ENCODE measurements around the gene ZCCHC4. TPM values are rescaled to one million over a fixed set of nuclear protein-coding genes. Genes with fewer than 3 reads are reported as not detected.

Gene ZCCHC4
- polyA plus RNA-seq, 1 of the 3 experiments (the other 2 are of a cell fraction), result 4.8 TPM

- H3K4me2 ChIP-seq, result 0 out of 2 replicates have a peak overlapping the region, but pooled peaks have one; percentile 1
- peak overlapping the region in 1 of 2 experiments; percentile 20; a peak in 2 of 4 replicates for H3K27ac ChIP-seq (ENCODE audit: low read depth in 2 of 2, low read length in 1 of 2)
- peaks cover 0 to 12% of the 10 kb centered on the region in 2 experiments for H3K36me3 ChIP-seq (replicated peaks in 1 of 2; ENCODE audit: control insufficient read depth in 1 of 2, insufficient read depth in 2 of 2, low read length in 1 of 2)
- TF ChIP-seq TAF1 (IDR thresholded peaks at IDR 0.05; ENCODE audit: borderline replicate concordance, low read depth, low read length), result no peak
- no peak for TF ChIP-seq GABPA (IDR thresholded peaks at IDR 0.05; ENCODE audit: low read depth)
- no peak for TF ChIP-seq RCOR1 (IDR thresholded peaks at IDR 0.05; ENCODE audit: low read length)
- TF ChIP-seq FOSL2 (IDR thresholded peaks at IDR 0.05; ENCODE audit: borderline replicate concordance, low read depth), result peak; percentile 20; the same call in 1 of the 2 replicates
- TF ChIP-seq MEF2A (IDR thresholded peaks at IDR 0.05; ENCODE audit: borderline replicate concordance, low read depth), result no peak
- peak overlapping the region; percentile 39 for H2AFZ ChIP-seq (ENCODE audit: low read depth)
- no peaks in the 10 kb centered on the region for H3K27me3 ChIP-seq (ENCODE audit: insufficient read depth)
- POLR2A ChIA-PET, result no interaction called here
- H3F3A ChIP-seq (replicated peaks; ENCODE audit: insufficient read depth), result no peaks in the 10 kb centered on the region
- H3K9me2 ChIP-seq, result no peaks in the 10 kb centered on the region
- H3K9me3 ChIP-seq, result no peaks in the 10 kb centered on the region
- no peaks in the 10 kb centered on the region for H4K20me1 ChIP-seq (ENCODE audit: insufficient read depth)
- no peak for DNase-seq
- no peaks in the 10 kb centered on the region for H3K79me2 ChIP-seq (ENCODE audit: insufficient read depth)
- no peak overlapping the region for H3K4me3 ChIP-seq (ENCODE audit: low read depth in 2 of 2, low read length in 1 of 2)
- 0 out of 4 replicates have a peak, but pooled peaks cover 0 to 5% of the 10 kb centered on the region in 2 experiments for H3K4me1 ChIP-seq (ENCODE audit: control insufficient read depth in 1 of 2, insufficient read depth in 2 of 2, low read depth in 1 of 2, low read length in 1 of 2)
- CTCF ChIA-PET, result interaction anchor here (0.7 to 1.9 kb wide), 4 partner anchors 8 to 199 kb away, joined by 3 to 6 read pairs (median 4); partner anchors contain the start of gene ZCCHC4
- H3K9ac ChIP-seq, result no peak overlapping the region
- WGBS (ENCODE audit: low lambda C conversion rate), result 48% methylated on average over 1 of the region's 1 CpG
Observed at GRCh38 chr4:25320773-25321172, 8.2 kb downstream of the ZCCHC4 start.

- 98% methylated on average over 3 of the region's 3 CpGs for WGBS (ENCODE audit: low lambda C conversion rate)
- TF ChIP-seq RFX5 (IDR thresholded peaks at IDR 0.05; ENCODE audit: low read length), result no peak
- no peak for TF ChIP-seq RXRA (IDR thresholded peaks at IDR 0.05; ENCODE audit: borderline replicate concordance, low read depth)
- TF ChIP-seq FOXM1 (IDR thresholded peaks at IDR 0.05; ENCODE audit: low read depth), result no peak
- no peak for TF ChIP-seq CHD2 (IDR thresholded peaks at IDR 0.05; ENCODE audit: low read length, partially characterized antibody)
- no peak for TF ChIP-seq TEAD4 (IDR thresholded peaks at IDR 0.05; ENCODE audit: borderline replicate concordance, insufficient read depth)
- TF ChIP-seq MEF2A (IDR thresholded peaks at IDR 0.05; ENCODE audit: borderline replicate concordance, low read depth), result no peak
- TF ChIP-seq PBX3 (IDR thresholded peaks at IDR 0.05), result no peak
- no peak for TF ChIP-seq ZBTB33 (IDR thresholded peaks at IDR 0.05; ENCODE audit: borderline replicate concordance, low read depth)
- no peak for TF ChIP-seq JUND (IDR thresholded peaks at IDR 0.05)
- TF ChIP-seq RAD21 (IDR thresholded peaks at IDR 0.05; ENCODE audit: low read length), result no peak
- TF ChIP-seq USF1 (IDR thresholded peaks at IDR 0.05; ENCODE audit: borderline replicate concordance, low read depth), result no peak
- no peak for TF ChIP-seq YY1 (IDR thresholded peaks at IDR 0.05; ENCODE audit: low read depth)
- no peak for TF ChIP-seq MAX (IDR thresholded peaks at IDR 0.05; ENCODE audit: low read depth)
- no peak for TF ChIP-seq REST (IDR thresholded peaks at IDR 0.05; ENCODE audit: low read depth, low read length)
- TF ChIP-seq NRF1 (IDR thresholded peaks at IDR 0.05; ENCODE audit: low read depth, low read length), result no peak
- TF ChIP-seq EP300 (IDR thresholded peaks at IDR 0.05; ENCODE audit: borderline replicate concordance in 1 of 2, low read depth in 1 of 2, low read length in 1 of 2), result no peak
- no peak for TF ChIP-seq MXI1 (IDR thresholded peaks at IDR 0.05; ENCODE audit: low read depth, low read length)
- no peak for TF ChIP-seq FOSL2 (IDR thresholded peaks at IDR 0.05; ENCODE audit: borderline replicate concordance, low read depth)
Observed at GRCh38 chr4:25321703-25322102, 9.1 kb downstream of the ZCCHC4 start.

More at GRCh38 chr4:25321703-25322102, 9.1 kb downstream of the ZCCHC4 start:
- no peak overlapping the region for H3K4me3 ChIP-seq (ENCODE audit: low read depth in 2 of 2, low read length in 1 of 2)
- no peaks in the 10 kb centered on the region for H3F3A ChIP-seq (replicated peaks; ENCODE audit: insufficient read depth)
- H3K9me3 ChIP-seq, result no peaks in the 10 kb centered on the region
- no peaks in the 10 kb centered on the region for H3K79me2 ChIP-seq (ENCODE audit: insufficient read depth)
- H4K20me1 ChIP-seq (ENCODE audit: insufficient read depth), result no peaks in the 10 kb centered on the region
- no peaks in the 10 kb centered on the region for H3K27me3 ChIP-seq (ENCODE audit: insufficient read depth)
- ChIA-PET CTCF (interaction anchor here (0.7 to 1.0 kb wide), 2 partner anchors 9 to 46 kb away, joined by 3 to 6 read pairs; partner anchors contain the start of gene ZCCHC4), POLR2A (no interaction called here)
- no peak overlapping the region for H2AFZ ChIP-seq (ENCODE audit: low read depth)
- H3K4me1 ChIP-seq (ENCODE audit: control insufficient read depth in 1 of 2, insufficient read depth in 2 of 2, low read depth in 1 of 2, low read length in 1 of 2), result 0 out of 4 replicates have a peak, but pooled peaks cover 0 to 5% of the 10 kb centered on the region in 2 experiments
- no peak overlapping the region for H3K9ac ChIP-seq
- H3K27ac ChIP-seq (ENCODE audit: low read depth in 2 of 2, low read length in 1 of 2), result no peak overlapping the region
- H3K9me2 ChIP-seq, result no peaks in the 10 kb centered on the region
- no peak overlapping the region for H3K4me2 ChIP-seq
- no peak for DNase-seq
- peaks cover 0 to 8% of the 10 kb centered on the region in 2 experiments for H3K36me3 ChIP-seq (replicated peaks in 1 of 2; ENCODE audit: control insufficient read depth in 1 of 2, insufficient read depth in 2 of 2, low read length in 1 of 2)
